Coronary artery (tissue), 2 donors: Measurements from ENCODE around the gene PDP2.

Experiments
- DNase-seq: peaks from one replicate; pipeline ENCODE4 v3.0.0-alpha.2; 2017; ENCODE audit warnings: low spot score
- H3K27ac ChIP-seq, 2 donors: fragments of 200-600 bp; sonication (generic); one replicate each; pipeline ENCODE4 v1.5.1; 2016 to 2019
- H3K4me3 ChIP-seq: fragments of 200-600 bp; sonication (generic); 2 replicates; pipeline ENCODE4 v1.5.1; 2016; ENCODE audit warnings: mild to moderate bottlenecking, moderate library complexity
- TF ChIP-seq, protein P1 (sequence below): fragments of 200-600 bp; sonication (generic); IDR thresholded peaks from one replicate; pipeline ENCODE4 v1.5.1; 2019; ENCODE audit warnings: antibody characterized with exemption

Gene PDP2

GRCh38 chr16:66904428-66904845 is 24.1 kb downstream of the PDP2 start:
- H3K4me3 ChIP-seq, result no peak overlapping the region
- DNase-seq, result no peak
- H3K27ac ChIP-seq, result peak overlapping the region; percentile 95 to 97
- TF ChIP-seq, protein P1, sequence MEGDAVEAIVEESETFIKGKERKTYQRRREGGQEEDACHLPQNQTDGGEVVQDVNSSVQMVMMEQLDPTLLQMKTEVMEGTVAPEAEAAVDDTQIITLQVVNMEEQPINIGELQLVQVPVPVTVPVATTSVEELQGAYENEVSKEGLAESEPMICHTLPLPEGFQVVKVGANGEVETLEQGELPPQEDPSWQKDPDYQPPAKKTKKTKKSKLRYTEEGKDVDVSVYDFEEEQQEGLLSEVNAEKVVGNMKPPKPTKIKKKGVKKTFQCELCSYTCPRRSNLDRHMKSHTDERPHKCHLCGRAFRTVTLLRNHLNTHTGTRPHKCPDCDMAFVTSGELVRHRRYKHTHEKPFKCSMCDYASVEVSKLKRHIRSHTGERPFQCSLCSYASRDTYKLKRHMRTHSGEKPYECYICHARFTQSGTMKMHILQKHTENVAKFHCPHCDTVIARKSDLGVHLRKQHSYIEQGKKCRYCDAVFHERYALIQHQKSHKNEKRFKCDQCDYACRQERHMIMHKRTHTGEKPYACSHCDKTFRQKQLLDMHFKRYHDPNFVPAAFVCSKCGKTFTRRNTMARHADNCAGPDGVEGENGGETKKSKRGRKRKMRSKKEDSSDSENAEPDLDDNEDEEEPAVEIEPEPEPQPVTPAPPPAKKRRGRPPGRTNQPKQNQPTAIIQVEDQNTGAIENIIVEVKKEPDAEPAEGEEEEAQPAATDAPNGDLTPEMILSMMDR, result no peak

DNA sequence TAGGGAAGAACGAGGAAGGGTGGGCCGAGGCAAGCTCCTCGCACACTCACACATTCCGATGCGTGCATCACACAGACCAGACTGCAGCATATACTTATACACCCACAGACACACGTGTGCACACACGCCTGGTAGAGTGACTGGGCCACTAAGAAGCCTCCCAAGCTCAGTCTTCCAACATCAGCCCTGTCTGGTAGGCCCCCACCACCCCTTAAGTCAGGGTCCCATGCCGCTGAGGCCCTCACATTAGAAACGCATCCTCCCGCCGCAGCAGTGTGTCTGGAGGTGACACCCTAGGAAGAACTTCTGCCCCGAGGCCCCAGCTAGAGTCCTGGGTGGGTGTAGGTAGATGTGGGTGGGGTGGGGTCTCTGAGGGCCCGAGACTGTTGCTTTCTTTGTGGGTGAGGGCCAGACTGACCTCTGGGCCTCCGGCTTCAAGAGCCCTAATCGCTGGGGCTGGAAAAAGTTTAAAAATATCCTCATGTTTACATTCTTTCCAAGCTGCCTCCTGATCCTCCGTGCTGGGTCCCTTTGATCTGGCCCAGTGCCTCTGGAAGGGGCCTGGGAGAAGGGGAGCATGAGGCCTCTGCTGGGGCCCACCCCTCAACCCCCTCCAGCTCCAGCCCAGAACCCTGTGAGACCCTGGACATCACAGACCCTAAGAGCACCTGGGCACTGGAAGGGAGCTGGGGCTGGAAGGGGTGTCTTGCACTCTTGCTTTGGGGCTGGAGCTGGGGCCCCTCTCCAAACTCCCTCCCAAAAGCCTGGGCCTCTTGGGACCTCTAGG is 24.7 kb downstream of the PDP2 start:
- peak overlapping the region; percentile 95 to 97 for H3K27ac ChIP-seq
- DNase-seq, result no peak
- TF ChIP-seq, protein P1, result no peak

GRCh38 chr16:66905633-66906539 is 25.6 kb downstream of the PDP2 start:
- H3K4me3 ChIP-seq, result no peak overlapping the region
- TF ChIP-seq, protein P1, result no peak
- no peak for DNase-seq

More for the DNA sequence above, 24.7 kb downstream of the PDP2 start:
- peak overlapping the region; percentile 29 for H3K4me3 ChIP-seq

GRCh38 chr16:66906916-66907836 is 26.9 kb downstream of the PDP2 start:
- peak overlapping the region in 1 of 2 donors; percentile 97 for H3K27ac ChIP-seq
- no peak for DNase-seq
- TF ChIP-seq, protein P1, result no peak
- no peak overlapping the region for H3K4me3 ChIP-seq

More at GRCh38 chr16:66905633-66906539, 25.6 kb downstream of the PDP2 start:
- H3K27ac ChIP-seq, result peak overlapping the region; percentile 95 to 97

DNA sequence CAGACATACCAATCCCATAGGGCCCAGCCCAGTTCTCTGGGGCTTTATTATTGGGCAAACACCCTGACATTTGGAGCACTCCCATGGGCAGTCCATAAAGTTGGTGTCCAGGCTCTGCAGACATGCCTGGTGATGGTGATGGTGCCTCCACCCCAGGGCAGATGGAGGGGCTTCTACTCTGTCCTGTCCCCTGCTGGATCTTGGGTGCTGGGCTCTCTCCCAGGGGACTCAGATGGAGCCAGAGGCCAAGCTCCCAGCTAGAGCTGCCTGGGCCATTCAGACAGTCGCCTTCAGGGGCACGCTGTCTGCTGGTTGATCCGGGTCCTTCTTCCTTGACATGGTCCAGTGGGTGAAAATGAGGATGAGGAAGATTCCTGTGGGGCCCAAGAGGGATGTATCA is 27.8 kb downstream of the PDP2 start:
- no peak overlapping the region for H3K4me3 ChIP-seq
- peak overlapping the region in 1 of 2 donors; percentile 97 for H3K27ac ChIP-seq
- TF ChIP-seq, protein P1, result no peak

DNA sequence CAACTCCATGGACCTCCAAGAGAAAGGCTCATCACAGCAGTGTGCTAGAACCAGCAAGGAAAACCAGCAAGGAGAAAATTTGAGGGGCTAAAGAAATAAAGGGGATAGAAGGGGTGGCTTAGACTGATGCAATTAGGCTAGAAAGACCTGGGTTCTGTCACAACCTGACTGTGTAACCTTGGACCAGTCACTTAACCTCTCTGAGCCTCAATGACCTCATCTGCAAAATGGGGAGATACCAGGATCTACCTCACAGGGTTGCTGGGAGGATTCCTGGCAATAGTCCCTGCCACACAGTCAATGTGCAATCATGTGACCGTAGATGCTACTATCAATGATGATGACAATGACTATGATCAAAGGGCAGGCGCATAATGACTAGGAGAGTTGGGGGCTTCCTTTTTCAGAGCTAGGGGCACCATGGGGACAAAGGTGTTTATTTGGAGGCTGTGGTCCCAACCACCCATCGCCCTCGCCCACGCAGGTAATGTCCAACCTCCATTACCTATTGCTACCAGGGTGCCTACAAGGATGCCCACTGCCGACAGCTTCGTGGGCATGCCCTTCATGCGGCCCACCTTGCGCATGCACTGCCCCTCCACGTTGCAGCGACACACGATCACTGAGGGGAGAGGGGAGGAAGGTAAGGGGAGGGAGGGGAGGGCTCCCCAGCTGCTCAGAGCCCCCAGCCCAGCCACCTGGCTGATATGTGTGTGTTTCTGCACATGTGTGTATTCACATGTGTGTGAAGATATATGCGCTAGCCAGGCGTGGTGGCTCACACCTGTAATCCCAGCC is 28.6 kb downstream of the PDP2 start:
- TF ChIP-seq, protein P1, result no peak
- Histone ChIP-seq H3K4me3 (no peak overlapping the region), H3K27ac (no peak overlapping the region)
- DNase-seq, result no peak

More for the DNA sequence above, 27.8 kb downstream of the PDP2 start:
- no peak for DNase-seq
